NCI-H2196 (cell line): Measurements from ENCODE around the gene LRTM2.

Source experiments
- DNase-seq: peaks from one replicate; lab custom pipeline; 2025; ENCODE audit not compliant: unreplicated experiment; lab: John Stamatoyannopoulos, UW

The LRTM2 gene

GRCh38 chr12:1864456-1864855 lies 44.1 kb downstream of the LRTM2 start:
- DNase-seq = no peak

DNA sequence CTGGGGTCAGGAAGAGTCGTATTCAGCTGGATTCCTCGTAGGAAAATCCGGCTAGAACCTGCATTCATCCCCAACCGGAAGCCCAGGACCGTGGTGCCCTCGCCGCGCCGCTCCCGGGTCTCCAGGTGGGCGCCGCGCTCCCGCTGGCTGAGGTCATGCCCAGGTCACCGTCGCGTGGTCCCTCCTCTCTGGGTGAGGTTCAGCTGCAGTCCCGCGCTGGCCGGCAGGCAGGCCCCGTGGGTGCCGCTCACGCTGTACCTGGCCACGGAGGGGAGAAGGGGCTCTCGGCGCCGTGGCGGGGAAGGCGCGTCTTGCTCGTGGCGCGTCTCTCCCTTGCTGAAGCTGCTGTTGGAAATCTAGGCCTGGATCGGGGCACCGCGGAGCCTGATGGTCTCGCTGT lies 44.5 kb downstream of the LRTM2 start:
- no peak for DNase-seq

- no peak for DNase-seq
Measured at GRCh38 chr12:1865284-1865866, 45.0 kb downstream of the LRTM2 start.

DNA sequence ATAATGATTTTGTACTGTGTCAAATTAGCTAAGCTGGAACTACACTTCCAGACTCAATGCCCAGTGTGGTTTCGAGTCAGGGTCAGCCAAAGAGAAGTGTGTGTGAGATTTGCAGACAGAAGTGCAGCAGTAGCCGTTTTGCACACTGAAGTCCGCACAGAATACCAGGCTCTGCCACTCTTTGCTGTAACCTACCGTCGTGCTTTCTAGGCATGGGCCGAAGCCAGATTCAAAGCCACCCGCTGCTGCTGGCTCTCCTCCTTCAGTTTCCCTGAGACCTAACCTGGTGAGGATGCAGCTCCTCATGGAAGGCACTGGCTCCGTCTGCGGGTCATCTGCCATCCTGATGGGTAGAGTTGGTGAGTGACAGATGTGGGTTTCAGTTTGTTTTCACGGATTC lies 48.8 kb downstream of the LRTM2 start:
- no peak for DNase-seq

DNA sequence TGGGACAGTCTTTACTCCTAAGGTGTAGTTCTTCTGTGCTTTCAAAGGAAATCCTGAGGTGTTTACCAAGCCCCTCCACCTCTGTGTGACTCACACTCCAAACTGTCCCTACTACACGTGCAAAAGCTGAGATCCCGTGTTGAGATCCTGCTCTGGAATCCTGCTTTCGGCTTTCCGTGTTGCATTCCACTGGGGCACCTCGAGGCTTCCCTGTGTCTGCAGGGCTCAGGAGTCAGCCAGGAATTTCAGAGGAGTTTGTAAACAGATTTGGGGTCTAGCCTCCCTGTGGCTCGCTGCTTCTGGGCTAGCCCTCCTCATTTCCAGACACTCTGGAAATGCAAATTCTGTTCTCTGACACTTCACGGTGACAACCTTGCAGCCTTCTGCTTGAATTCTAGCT lies 49.7 kb downstream of the LRTM2 start:
- DNase-seq = no peak

DNA sequence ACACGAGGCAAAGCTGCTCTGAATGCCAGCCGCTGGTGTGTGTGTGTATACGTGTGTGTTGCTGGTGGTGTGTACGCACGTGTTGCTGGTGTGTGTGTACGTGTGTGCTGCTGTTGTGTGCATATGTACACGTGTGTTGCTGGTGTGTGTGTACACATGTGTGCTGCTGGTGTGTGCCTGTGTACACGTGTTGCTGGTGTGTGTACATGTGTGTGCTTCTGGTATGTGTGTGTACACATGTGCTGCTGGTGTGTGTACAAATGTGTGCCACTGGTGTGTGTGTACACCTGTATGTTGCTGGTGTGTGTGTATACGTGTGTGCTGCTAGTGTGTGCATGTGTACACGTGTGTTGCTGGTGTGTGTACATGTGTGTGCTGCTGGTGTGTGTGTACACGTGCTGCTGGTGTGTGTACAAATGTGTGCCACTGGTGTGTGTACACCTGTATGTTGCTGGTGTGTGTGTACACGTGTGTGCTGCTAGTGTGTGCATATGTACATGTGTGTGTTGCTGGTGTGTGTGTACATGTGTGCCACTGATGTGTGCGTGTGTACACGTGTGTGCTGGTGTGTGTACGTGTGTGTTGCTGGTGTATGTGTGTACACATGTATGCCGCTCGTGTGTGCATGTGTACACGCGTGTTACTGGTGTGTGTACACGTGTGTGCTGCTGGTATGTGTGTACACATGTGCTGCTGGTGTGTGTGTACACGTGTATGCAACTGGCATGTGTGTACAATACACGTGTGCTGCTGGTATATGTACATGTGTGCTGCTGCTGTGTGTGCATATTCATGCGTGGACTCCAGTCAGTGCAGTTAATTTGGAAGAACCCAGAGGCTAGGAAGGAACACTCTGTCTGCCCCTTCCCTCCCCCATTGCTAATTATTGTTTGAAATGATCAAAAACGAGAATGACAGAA lies 50.9 kb downstream of the LRTM2 start:
- DNase-seq = no peak

DNA sequence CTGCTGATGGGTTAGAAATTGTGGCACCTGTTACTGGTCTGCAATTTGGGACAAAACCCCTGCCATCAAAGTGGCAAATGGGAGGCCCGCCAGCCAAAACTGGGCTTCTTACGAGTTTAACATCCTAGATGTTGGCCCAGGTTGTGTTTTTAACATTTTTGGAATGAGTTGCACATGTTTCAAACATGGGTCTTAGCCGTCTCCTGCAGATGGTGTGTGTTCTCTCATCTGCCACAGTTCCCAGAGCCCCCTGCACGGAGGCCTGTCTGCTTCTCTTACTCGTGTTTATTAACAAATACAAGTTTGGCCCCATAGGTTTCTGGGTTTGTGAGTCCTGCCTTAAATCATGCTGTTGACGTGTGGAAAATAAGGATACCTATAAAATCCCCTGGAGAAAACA lies 51.6 kb downstream of the LRTM2 start:
- DNase-seq = no peak

DNA sequence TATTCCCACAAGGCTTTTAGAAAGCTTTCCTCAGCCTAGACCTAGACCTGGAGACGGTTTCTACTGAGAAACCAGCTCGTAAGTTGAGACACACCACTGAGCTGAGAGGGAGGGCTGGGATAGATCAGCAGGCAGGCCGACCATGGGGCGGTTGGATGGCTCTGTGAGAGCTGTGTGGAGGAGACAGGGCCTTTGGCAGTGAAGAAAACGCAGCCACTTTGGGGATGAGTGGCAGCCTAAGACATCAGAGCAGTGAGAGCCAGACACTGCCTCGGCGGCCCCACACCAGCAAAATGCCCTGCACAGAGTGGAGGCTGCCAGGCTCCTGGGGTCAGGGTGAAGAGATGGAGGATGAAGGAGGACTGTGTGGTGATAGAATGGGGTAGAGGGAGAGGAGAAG lies 52.1 kb downstream of the LRTM2 start:
- no peak for DNase-seq

DNA sequence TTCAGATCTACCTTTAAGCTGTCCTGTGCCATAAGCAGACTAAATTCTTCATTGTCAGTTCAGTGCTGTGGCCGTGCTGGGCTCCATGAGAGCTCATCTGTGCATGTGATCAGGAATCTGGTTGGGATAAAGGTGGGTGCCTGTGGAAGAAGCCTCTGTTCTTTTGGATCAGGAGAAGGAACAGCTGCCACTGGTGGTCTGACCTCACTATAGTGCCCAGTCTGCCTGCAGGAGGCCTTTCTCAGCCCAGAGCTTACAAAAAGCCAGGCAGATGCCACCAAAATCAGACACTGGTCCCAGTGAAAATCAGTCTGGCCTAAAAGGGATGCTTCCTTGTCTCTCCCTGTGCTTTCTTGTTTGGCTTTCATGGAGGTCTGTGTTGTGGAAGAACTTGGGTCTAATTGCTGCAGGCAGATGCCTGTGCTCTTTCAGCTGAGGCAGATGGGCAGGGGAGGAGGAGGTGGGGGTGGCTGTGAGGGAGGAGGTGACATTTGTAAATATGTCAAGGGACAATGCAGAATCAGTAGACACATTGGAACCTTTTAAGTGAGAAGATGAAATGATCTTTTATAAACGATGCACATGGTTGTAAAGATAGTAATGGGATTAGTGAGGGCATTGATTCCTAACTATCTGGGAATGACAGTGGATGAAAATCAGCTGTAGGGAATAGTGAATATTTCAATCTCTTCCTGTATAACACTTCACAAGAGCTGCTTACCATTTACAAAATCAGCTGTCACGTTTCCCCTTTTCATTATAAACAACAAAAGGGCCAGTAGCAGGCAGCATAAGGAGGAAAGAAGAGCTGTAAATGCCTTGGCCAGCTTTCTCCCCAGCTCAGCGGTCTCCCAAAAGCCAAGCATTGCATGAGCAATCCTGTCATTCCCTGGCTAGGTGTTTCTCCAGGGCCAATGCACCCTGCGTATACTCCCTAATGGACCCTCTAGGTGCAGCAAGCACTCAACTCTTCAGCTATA lies 53.5 kb downstream of the LRTM2 start:
- DNase-seq = no peak

DNA sequence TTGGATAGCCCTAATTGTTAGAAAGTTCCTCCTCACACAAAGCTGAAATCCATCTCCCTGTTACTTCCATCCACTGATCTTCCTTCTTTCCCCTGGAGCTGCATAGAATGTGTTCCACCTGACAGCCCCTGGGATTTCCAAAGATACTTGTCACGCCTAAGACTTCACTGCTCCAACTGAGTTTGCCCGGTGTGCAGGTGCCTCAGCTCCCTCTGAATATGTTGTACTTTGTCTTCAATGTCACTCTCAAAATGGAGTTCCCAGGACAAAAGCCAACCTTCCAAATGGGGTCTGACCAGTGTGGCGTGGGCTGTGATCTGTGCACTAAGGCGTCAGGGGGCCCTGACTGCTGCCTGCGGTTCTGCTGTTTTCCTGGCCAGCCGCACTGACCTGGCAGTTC lies 55.2 kb downstream of the LRTM2 start:
- no peak for DNase-seq

GRCh38 chr12:1876086-1876485 lies 55.7 kb downstream of the LRTM2 start:
- DNase-seq = no peak

- DNase-seq = no peak
Measured at GRCh38 chr12:1877169-1877878, 57.0 kb downstream of the LRTM2 start.

DNA sequence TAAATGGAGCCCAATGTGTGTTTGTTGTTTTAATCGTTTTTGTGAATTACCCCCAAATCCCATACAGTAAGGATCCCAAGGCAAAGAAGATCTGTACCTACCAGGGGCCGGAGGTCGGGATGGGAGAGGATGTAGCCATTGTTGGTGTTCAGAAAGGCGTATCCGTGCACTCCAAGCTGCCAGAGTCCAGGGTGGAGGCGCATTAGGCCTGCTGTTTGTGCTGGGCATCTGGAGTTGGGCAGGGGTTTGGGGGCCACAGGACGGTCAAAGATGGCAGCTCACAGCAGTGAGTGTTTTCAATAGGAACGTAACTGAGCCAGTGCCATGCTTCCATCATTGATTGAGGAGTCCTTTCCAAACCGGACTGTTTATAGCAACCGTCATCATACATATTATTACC lies 57.8 kb downstream of the LRTM2 start:
- DNase-seq = no peak

GRCh38 chr12:1878695-1879094 lies 58.3 kb downstream of the LRTM2 start:
- no peak for DNase-seq

GRCh38 chr12:1879633-1880032 lies 59.3 kb downstream of the LRTM2 start:
- DNase-seq = no peak

DNA sequence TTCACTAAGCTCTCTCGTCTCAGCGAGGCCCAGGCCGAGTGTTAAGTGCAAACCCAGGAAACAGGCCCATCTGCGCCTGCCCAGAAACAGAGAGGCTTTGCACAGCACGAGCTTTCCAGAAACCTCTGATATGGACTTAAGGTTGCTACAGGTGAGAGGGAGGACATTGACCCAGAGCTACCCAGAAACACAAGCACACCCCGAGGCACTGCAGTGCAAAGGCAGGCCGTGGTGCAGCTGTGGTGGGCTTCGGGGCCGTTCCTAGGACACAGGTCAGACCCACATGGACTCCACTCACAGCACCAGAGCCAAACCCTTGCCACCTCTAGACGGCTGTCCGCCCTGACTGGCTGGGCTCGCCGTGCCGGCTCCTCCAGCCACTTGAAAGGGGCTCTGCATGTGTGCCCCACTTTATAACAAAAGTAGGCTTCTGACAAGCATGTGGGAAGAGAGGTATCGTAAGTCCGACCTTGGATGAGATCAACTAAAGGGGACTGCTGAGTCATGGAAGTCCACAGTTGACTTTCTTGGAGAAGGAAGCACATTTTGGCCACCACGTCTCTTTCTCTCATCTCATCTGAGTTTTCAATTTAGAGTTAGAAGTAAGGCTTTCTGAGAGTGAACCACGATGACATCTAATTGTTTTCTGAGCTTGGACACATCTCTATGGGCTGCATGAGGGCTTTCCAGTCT lies 59.9 kb downstream of the LRTM2 start:
- DNase-seq = no peak

DNA sequence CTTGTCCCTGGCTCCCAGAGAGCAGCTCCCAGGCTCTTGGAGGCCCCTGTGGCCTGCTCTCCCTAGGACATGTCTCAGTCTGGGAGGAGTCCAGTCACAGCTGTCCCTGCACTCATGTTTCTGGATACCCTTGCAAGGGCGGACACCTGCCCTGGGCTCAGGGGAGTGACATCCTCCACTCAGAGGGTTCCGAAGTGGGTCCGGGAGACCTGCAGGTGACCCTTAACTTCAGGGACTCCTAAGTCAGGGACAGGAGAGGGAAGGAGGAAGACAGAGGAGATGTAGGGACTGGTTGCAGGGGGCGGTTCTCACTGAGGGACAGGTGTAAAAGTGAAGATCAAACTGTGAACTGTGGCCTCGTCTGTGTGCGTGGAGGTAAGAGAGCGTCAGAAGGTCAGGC lies 60.5 kb downstream of the LRTM2 start:
- no peak for DNase-seq

- DNase-seq = no peak
Measured at GRCh38 chr12:1881301-1881700, 60.9 kb downstream of the LRTM2 start.

DNA sequence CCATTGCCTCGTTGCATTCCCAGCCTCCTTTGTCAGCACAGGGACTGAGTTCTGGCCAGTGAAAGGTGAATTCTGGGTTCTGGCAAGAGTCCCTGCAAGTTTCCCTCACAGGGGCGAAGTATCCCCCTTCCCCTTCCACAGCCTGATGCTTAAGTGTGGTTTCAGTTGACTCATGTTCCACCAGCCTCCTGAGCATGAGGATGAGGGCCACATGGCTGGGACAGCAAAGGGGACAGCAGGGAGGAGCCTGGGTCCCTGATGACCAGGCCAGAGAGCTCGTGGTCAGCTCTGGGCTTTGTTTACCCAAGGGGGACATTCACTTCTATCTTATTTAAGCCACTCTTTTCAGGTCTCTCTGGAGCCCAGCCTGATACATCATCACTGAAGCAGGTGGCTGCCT lies 61.6 kb downstream of the LRTM2 start:
- DNase-seq = no peak

DNA sequence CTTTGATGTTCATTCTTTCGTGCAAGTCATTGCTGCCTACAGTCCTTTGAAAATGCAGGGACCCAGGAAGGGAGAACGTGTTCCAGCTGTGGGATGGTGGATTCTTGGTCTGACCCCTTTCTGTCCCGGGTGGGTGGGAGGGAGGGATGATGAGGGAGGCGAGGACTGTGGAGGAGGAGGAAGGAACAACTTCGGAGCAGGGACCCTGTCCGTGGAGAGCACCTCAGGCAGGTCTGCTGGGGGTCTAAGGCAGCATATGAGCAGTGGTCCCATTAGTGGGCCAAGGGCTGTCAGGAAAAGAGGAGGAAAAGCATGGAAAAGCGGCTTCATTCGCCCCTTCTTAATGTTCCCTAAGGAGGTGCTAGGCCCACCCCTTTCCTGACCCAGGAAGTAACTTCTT lies 62.0 kb downstream of the LRTM2 start:
- no peak for DNase-seq
